GM19328 (cell line): ENCODE measurements around the gene SEMA3F.
"Not testable (repeated sequence)": the region's sequence is repeated elsewhere in the genome, so short reads cannot be mapped to it uniquely, and the experiment has no call there.

ENCODE experiments used
- ATAC-seq: cut with Tn5 transposase; IDR thresholded peaks from one replicate; pipeline ENCODE4 v1.9.1; 2021; ENCODE audit warnings: mild to moderate bottlenecking, moderate library complexity; ENCODE audit not compliant: unreplicated experiment

SEMA3F gene

GRCh38 chr3:50227390-50228183 lies 72.5 kb downstream of the SEMA3F start:
- ATAC-seq = peak; percentile 80

GRCh38 chr3:50228184-50228763 lies 73.2 kb downstream of the SEMA3F start:
- not testable (repeated sequence) for ATAC-seq

GRCh38 chr3:50229490-50229889 lies 74.4 kb downstream of the SEMA3F start:
- ATAC-seq = no peak

GRCh38 chr3:50230104-50230793 lies 75.1 kb downstream of the SEMA3F start:
- no peak for ATAC-seq

- no peak for ATAC-seq
Measured at GRCh38 chr3:50230794-50231125, 75.6 kb downstream of the SEMA3F start.

GRCh38 chr3:50231581-50231980 lies 76.5 kb downstream of the SEMA3F start:
- no peak for ATAC-seq

- ATAC-seq = no peak
Measured at GRCh38 chr3:50232303-50232702, 77.2 kb downstream of the SEMA3F start.

GRCh38 chr3:50233176-50233575 lies 78.1 kb downstream of the SEMA3F start:
- ATAC-seq = no peak

- peak; percentile 91 for ATAC-seq
Measured at GRCh38 chr3:50235716-50236483, 80.8 kb downstream of the SEMA3F start, which contains the start of gene GNAI2. GNAI2 (plus strand) TSS chr3:50236204; CDS start chr3:50236336, 132 bp downstream.

- no peak for ATAC-seq
Measured at GRCh38 chr3:50236484-50237132, 81.5 kb downstream of the SEMA3F start.

- ATAC-seq = no peak
Measured at GRCh38 chr3:50237133-50237651, 82.1 kb downstream of the SEMA3F start.

GRCh38 chr3:50237754-50238548 lies 82.8 kb downstream of the SEMA3F start:
- no peak for ATAC-seq

- no peak for ATAC-seq
Measured at GRCh38 chr3:50238549-50239026, 83.5 kb downstream of the SEMA3F start.
